ENCODE measurements around the gene WTIP.
"Not testable (repeated sequence)": the region's sequence is repeated elsewhere in the genome, so short reads cannot be mapped to it uniquely, and the experiment has no call there.

Gene WTIP

DNA sequence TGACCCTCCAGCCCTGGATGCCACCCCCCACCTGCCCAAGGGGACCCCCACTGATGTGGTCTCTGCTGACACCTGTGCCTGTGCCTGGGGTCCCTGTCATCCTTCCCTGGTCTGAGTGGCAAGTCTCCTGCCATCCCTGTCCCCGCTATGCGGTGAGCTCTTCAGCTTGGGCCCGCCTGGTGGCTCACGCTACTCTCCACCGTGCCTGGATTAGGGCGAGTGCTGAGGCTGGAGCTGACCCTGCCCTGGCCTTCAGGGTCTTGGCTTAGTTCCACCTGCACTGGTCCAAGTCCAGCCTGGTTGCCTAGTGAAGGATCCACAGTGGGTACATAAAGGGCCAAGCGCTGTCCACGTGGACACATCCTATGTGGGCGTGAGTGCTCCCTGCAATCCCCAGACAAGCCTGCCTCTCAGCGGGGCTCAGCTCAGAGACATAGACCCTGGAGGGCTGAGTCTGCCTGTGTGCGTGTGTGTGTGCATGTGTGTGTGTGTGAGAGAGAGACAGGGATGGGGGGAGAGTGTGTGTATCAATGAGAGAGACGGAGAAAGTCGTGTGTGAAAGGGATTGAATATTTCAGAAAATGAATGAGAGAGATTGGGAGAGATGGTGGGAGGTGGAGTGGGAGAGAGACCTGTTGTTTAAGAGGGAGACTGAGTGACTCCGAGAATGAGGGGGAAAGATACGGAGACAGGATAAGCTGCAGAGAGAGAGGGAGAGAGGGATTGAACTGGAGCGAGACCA lies 22.1 kb downstream of the WTIP start:
- DNase-seq = no peak

- DNase-seq = no peak
Observed at GRCh38 chr19:34504273-34504808, 22.8 kb downstream of the WTIP start.

- no peak for DNase-seq
Observed at GRCh38 chr19:34504809-34505291, 23.3 kb downstream of the WTIP start.

GRCh38 chr19:34505321-34506025 lies 23.9 kb downstream of the WTIP start:
- no peak for DNase-seq

DNA sequence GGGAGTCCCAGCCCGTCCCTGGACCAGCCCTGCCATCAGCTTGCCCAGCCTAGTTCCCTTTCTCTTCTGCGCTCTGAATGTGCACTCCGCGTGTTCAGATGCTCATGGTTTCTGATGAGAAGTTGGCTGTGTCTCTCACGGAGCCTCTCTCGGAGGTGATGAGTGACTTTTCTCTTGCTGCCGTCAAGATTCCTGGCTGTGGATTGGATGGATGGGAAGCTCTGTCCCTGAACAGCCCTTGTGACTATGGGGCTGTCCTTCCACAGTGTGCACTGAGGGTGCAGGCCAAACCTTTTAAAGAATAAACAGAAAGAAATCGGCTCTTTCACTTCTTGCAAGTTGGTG lies 24.4 kb downstream of the WTIP start:
- no peak for DNase-seq

GRCh38 chr19:34507414-34508067 lies 26.0 kb downstream of the WTIP start:
- no peak for DNase-seq

DNA sequence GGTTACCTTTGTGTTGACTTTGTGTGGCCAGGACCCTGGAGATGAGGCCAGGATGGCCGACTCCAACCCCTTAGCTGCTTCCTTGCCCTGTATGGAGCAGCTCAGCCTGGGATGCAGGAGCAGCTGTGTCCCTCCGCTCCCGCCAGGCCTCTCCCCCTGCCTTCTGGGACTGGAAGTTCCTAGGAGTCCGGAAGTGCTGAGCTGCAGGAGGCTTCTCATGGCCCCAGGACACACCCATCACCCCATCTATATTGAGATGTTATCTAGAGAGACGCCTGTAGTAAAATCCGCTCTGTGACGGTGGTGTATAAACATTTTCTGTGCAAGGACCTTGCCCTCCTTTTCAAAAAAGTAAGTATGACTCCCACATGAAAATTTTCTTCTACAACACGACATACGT lies 27.0 kb downstream of the WTIP start:
- no peak for DNase-seq

GRCh38 chr19:34510904-34511303 lies 29.3 kb downstream of the WTIP start:
- not testable (repeated sequence) for DNase-seq

DNA sequence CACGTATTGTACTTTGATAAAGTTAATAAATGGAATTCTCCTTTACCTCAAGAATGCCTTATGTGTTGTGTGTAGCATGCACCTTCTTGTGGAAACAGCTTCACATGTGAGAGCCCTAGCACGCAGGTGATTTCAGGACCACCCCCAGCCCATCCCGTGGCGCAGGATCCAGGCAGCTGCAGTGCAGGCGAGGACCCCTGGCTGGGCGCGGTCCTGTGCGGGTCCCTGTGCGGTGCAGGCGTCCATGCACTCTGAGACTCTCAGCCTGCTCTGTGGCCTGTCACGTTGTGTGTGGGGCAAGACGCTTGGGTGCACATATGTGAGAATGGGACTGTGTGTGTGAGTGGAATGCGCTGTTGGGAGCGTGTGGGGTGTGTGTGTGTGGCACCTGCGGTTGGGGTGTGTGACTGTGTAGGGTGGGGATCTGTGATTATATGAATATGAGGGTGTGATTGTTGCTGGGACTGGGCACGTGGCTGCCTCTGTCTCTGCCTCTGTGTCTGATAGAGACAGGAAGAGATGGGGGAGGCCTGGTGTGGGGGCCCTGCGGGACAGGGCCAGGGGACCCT lies 30.8 kb downstream of the WTIP start:
- no peak for DNase-seq

GRCh38 chr19:34513767-34514166 lies 32.2 kb downstream of the WTIP start:
- DNase-seq = no peak

GRCh38 chr19:34519602-34520001 lies 38.0 kb downstream of the WTIP start:
- no peak for DNase-seq

DNA sequence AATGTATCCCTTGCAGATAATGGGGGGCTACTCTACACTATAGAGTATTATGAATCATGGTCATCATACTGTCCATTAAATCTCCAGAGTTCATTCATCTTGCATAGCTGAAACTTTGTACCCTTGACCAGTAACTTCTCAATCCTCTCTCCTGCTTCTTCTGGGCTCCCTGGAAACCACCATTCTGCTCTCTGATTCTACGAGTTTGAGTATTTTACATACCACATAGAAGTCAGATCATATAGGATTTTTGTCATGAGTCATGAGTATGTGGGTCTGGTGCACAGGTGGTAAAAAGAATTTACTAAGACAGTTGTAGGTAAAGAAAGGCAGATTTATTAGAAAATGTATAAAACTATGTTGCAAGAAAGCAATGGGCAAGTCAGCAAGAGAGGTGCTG lies 41.9 kb downstream of the WTIP start:
- DNase-seq = no peak

DNA sequence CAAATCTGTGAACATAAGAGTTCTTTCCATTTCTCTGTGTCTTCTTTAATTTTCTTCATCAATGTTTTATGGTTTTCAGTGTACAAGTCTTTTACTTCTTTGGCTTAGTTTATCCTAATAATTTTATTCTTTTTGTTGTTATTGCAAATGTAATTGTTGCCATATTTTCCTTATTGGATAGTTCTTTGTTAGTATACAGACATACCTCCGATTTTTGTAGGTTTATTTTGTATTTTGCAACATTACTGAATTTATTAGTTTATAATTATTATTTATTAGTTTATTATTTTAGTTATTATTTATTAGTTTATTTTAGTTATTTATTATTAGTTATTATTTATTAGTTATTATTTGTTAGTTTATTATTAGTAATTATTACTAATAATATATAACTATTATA lies 43.4 kb downstream of the WTIP start:
- no peak for DNase-seq

DNA sequence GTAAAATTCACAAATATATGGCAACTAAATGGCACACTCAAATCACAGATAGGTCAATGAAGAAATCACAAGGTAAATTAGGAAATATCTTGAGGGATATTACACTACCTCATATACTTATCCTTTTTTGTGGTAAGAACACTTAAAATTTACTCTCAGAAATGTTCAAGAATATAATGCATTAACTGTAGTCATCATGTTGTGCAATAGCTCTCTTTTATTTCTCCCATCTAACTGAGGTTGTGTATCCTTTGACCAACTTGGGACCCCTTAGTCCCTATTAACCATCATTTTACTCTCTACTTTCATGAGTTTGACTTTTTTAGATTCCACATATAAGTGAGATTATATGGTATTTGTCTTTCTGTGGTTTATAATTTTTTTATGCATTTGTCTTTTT lies 52.6 kb downstream of the WTIP start:
- DNase-seq = no peak

DNA sequence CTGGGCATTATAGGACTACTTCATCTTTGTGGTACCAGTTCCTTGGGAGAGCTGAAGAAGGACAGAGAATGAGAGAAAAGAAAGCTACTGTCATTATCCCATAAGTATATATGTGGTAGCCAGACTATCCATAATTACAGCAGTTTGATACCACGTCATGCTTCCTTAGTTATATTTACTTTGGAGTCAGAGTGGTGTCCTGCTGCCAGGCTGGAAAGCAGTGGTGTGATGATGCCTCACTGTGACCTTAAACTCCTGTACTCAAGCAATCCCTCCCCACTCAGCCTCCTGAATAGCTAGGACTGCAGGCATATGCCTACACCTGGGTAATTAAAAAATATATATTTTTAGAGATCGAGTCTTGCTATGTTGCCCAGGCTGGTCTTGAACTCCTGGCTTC lies 57.8 kb downstream of the WTIP start:
- DNase-seq = no peak

- DNase-seq = no peak
Observed at GRCh38 chr19:34540811-34541557, 59.4 kb downstream of the WTIP start.

GRCh38 chr19:34549833-34550232 lies 68.3 kb downstream of the WTIP start:
- no peak for DNase-seq

- DNase-seq = no peak
Observed at GRCh38 chr19:34555447-34555846, 73.9 kb downstream of the WTIP start.

DNA sequence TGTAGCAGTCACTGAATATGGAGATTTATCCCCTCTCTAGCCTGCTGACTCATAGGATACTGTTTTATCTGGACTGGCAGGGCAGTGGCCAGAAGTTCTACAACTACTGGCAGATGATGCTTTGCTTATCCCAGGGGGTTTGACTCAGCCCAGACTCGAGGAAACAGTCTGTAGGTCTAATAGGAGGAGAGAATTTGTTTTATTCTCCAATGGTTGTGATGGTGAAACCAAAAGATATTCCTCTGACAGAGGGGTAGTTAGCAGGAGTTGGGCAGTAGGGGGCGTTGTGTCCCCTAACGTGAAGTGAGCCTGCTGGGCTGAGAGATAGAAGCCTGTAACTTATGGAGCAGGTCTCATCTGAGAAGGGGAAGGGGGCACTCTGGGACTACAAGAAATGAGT lies 74.9 kb downstream of the WTIP start:
- peak in 2 of 56 donors; percentile 6 to 17 for DNase-seq

DNA sequence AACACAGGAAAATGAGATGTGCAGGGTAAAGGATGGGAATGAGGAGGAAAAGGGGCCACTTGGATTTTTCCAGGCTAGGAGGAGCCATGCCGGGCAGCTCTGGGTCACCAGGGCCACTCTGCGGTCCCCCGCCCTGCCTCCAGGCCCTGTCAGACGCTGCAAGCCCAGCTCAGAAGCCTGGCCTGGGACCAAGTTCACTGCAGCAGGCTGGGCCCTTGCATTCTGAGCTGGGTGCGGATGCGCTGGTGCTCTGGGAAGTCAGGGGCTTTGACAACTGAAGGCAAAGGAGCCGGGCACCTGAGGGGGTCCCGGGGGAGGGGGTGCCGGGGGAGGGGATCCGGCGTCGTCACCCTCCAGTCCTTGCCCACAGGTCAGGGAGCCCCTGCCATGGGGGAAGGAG lies 77.5 kb downstream of the WTIP start:
- DNase-seq = no peak

- DNase-seq = no peak
Observed at GRCh38 chr19:34560229-34560628, 78.7 kb downstream of the WTIP start.

All from nucleus accumbens (tissue), 56 donors.